Measurements from ENCODE around the gene USP36.

USP36 gene

GRCh38 chr17:78836420-78837021 is 4.1 kb downstream of the USP36 start:
- FAIRE-seq (no peak), DNase-seq (ENCODE audit: insufficient read length, low spot score) (no peak)
- TF ChIP-seq CTCF (IDR thresholded peaks at IDR 0.05; ENCODE audit: insufficient read depth, missing control alignments), result no peak

GRCh38 chr17:78834571-78834970 is 6.0 kb downstream of the USP36 start:
- DNase-seq (ENCODE audit: insufficient read length, low spot score) (no peak), FAIRE-seq (no peak)

GRCh38 chr17:78832541-78832810 is 8.1 kb downstream of the USP36 start:
- FAIRE-seq, result no peak
- no peak for TF ChIP-seq CTCF (IDR thresholded peaks at IDR 0.05; ENCODE audit: insufficient read depth, missing control alignments)
- no peak for DNase-seq (ENCODE audit: insufficient read length, low spot score)

More at GRCh38 chr17:78834571-78834970, 6.0 kb downstream of the USP36 start:
- no peak for TF ChIP-seq CTCF (IDR thresholded peaks at IDR 0.05; ENCODE audit: insufficient read depth, missing control alignments)

- DNase-seq (ENCODE audit: insufficient read length, low spot score), result no peak
- TF ChIP-seq CTCF (IDR thresholded peaks at IDR 0.05; ENCODE audit: insufficient read depth, missing control alignments), result no peak
- FAIRE-seq, result no peak
Measured at GRCh38 chr17:78831688-78832540, 8.7 kb downstream of the USP36 start.

- DNase-seq (ENCODE audit: insufficient read length, low spot score), result no peak
- no peak for TF ChIP-seq CTCF (IDR thresholded peaks at IDR 0.05; ENCODE audit: insufficient read depth, missing control alignments)
- FAIRE-seq, result no peak
Measured at GRCh38 chr17:78829477-78829876, 11.1 kb downstream of the USP36 start.

GRCh38 chr17:78828470-78829185 is 12.0 kb downstream of the USP36 start:
- TF ChIP-seq CTCF (IDR thresholded peaks at IDR 0.05; ENCODE audit: insufficient read depth, missing control alignments), result peak; percentile 36
- FAIRE-seq (no peak), DNase-seq (ENCODE audit: insufficient read length, low spot score) (no peak)

Measured in D721Med (cell line).